ENCODE measurements around the gene MTCH1. TPM values are rescaled to one million over a fixed set of nuclear protein-coding genes. Genes with fewer than 3 reads are reported as not detected.
"Not testable (repeated sequence)": the region's sequence is repeated elsewhere in the genome, so short reads cannot be mapped to it uniquely, and the experiment has no call there.

Gene MTCH1
- total and polyA plus RNA-seq, 7 donors: 141 to 198 (median 163) TPM

GRCh38 chr6:36940027-36940426 is 46.0 kb downstream of the MTCH1 start:
- Histone ChIP-seq H3K4me3 (no peak overlapping the region), H3K27ac (no peak overlapping the region), H3K27me3 (peaks cover 0 to 4% (median 0%) of the 10 kb centered on the region in 3 donors), H3K4me1 (no peaks in the 10 kb centered on the region), H3K36me3 (no peaks in the 10 kb centered on the region), H3K9me3 (no peaks in the 10 kb centered on the region)
- DNase-seq: no peak
- 93% methylated on average over 10 of the region's 10 CpGs for WGBS, 2 donors
- TF ChIP-seq EP300 (IDR thresholded peaks at IDR 0.05) (no peak), CTCF (IDR thresholded peaks at IDR 0.05) (no peak), POLR2AphosphoS5 (IDR thresholded peaks at IDR 0.05) (no peak), POLR2A (IDR thresholded peaks at IDR 0.05) (no peak)
- intact Hi-C loops (cut with DNase I): no loop called here

GRCh38 chr6:36939005-36939404 is 47.0 kb downstream of the MTCH1 start:
- H3K4me3 ChIP-seq; intact Hi-C loops (cut with DNase I); H3K27ac ChIP-seq; DNase-seq; H3K36me3 ChIP-seq; H3K4me1 ChIP-seq; H3K9me3 ChIP-seq; H3K27me3 ChIP-seq: not testable (repeated sequence)
- WGBS, 2 donors: 94 to 98% methylated on average over 5 of the region's 5 CpGs

GRCh38 chr6:36938536-36938935 is 47.5 kb downstream of the MTCH1 start:
- Histone ChIP-seq H3K27ac (no peak overlapping the region), H3K4me1 (no peaks in the 10 kb centered on the region), H3K9me3 (no peaks in the 10 kb centered on the region), H3K4me3 (no peak overlapping the region), H3K36me3 (no peaks in the 10 kb centered on the region), H3K27me3 (peaks cover 0 to 4% (median 0%) of the 10 kb centered on the region in 3 donors)
- no peak for DNase-seq
- WGBS, 2 donors: 95 to 97% methylated on average over 4 of the region's 4 CpGs
- TF ChIP-seq EP300 (IDR thresholded peaks at IDR 0.05) (no peak), POLR2A (IDR thresholded peaks at IDR 0.05) (no peak), CTCF (IDR thresholded peaks at IDR 0.05) (no peak), POLR2AphosphoS5 (IDR thresholded peaks at IDR 0.05) (no peak)
- intact Hi-C loops (cut with DNase I): no loop called here

- H3K27me3 ChIP-seq: peaks cover 0 to 4% (median 0%) of the 10 kb centered on the region in 3 donors
- intact Hi-C loops (cut with DNase I): no loop called here
- no peaks in the 10 kb centered on the region for H3K36me3 ChIP-seq
- no peaks in the 10 kb centered on the region for H3K9me3 ChIP-seq
- 94 to 97% methylated on average over 6 of the region's 6 CpGs for WGBS, 2 donors
- TF ChIP-seq POLR2AphosphoS5 (IDR thresholded peaks at IDR 0.05) (no peak), POLR2A (IDR thresholded peaks at IDR 0.05) (no peak), EP300 (IDR thresholded peaks at IDR 0.05) (no peak), CTCF (IDR thresholded peaks at IDR 0.05) (no peak)
- DNase-seq: no peak
- no peaks in the 10 kb centered on the region for H3K4me1 ChIP-seq
- H3K27ac ChIP-seq: no peak overlapping the region
- no peak overlapping the region for H3K4me3 ChIP-seq
Observed at GRCh38 chr6:36937896-36938295, 48.1 kb downstream of the MTCH1 start.

GRCh38 chr6:36936824-36937223 is 49.2 kb downstream of the MTCH1 start:
- Histone ChIP-seq H3K4me1 (no peaks in the 10 kb centered on the region), H3K4me3 (no peak overlapping the region), H3K27me3 (peaks cover 0 to 4% (median 0%) of the 10 kb centered on the region in 3 donors), H3K36me3 (no peaks in the 10 kb centered on the region), H3K27ac (no peak overlapping the region), H3K9me3 (no peaks in the 10 kb centered on the region)
- TF ChIP-seq POLR2A (IDR thresholded peaks at IDR 0.05) (no peak), POLR2AphosphoS5 (IDR thresholded peaks at IDR 0.05) (no peak), EP300 (IDR thresholded peaks at IDR 0.05) (no peak), CTCF (IDR thresholded peaks at IDR 0.05) (no peak)
- DNase-seq: no peak
- intact Hi-C loops (cut with DNase I): no loop called here
- WGBS, 2 donors: 96 to 97% methylated on average over 5 of the region's 5 CpGs

Measured in sigmoid colon (tissue), 7 donors.